IMR-90 (cell line): ENCODE measurements around the gene UBA52. TPM values are rescaled to one million over a fixed set of nuclear protein-coding genes. Genes with fewer than 3 reads are reported as not detected.

Experiments
- ATAC-seq: fragments of 200-7000 bp; cut with Tn5 transposase; 2 replicates; pipeline ENCODE4 v1.9.1; 2020; ENCODE audit warnings: low read depth, mild to moderate bottlenecking, moderate library complexity
- BruUV-seq: library from RNA; stranded (reverse); fragments of 400-500 nt; replicated peaks from 2 replicates; lab custom pipeline; 2021; lab: Mats Ljungman, UMichigan
- CTCF ChIA-PET: fragments of 300-600 bp; formaldehyde crosslinking; extraction: SDS; loops from one replicate; lab custom pipeline; 2021; ENCODE audit warnings: antibody characterized with exemption; lab: Yijun Ruan, JAX
- POLR2A ChIA-PET: fragments of 300-600 bp; sonication (Branson Sonifier 250); formaldehyde crosslinking; loops from one replicate; lab custom pipeline; 2022; ENCODE audit warnings: antibody characterized with exemption; ENCODE audit not compliant: unreplicated experiment; lab: Charles Lee
- DNase-seq: peaks from one replicate; pipeline ENCODE4 v3.0.0; 2013
- H2AFZ ChIP-seq: replicated peaks from 2 replicates; pipeline ENCODE3; 2013; ENCODE audit warnings: low read length, mild to moderate bottlenecking; ENCODE audit not compliant: poor library complexity
- H2AK5ac ChIP-seq: 2 replicates; pipeline ENCODE4 v1.6.1; 2013; ENCODE audit warnings: low read depth, low read length, inconsistent platforms
- H2AK9ac ChIP-seq: replicated peaks from 2 replicates; pipeline ENCODE3; 2013; ENCODE audit warnings: mild to moderate bottlenecking, low read depth, low read length, moderate library complexity; ENCODE audit not compliant: poor library complexity
- H2BK120ac ChIP-seq: 2 replicates; pipeline ENCODE4 v1.6.1; 2013; ENCODE audit warnings: low read depth, low read length, inconsistent platforms
- H2BK15ac ChIP-seq: 3 replicates; pipeline ENCODE4 v1.6.1; 2013; ENCODE audit warnings: low read depth, low read length, inconsistent platforms
- H2BK20ac ChIP-seq: 2 replicates; pipeline ENCODE4 v1.6.1; 2013; ENCODE audit warnings: low read depth, mild to moderate bottlenecking, inconsistent platforms, low read length, moderate library complexity
- H2BK5ac ChIP-seq: 2 replicates; pipeline ENCODE4 v1.6.1; 2013; ENCODE audit warnings: mild to moderate bottlenecking, low read depth, low read length, inconsistent platforms; ENCODE audit not compliant: poor library complexity, severe bottlenecking
- H3K14ac ChIP-seq: replicated peaks from 2 replicates; pipeline ENCODE4 v1.6.1; 2013; ENCODE audit warnings: low read depth, low read length, inconsistent platforms
- H3K18ac ChIP-seq: 2 replicates; pipeline ENCODE4 v1.6.1; 2013; ENCODE audit warnings: low read depth, low read length, control low read depth
- H3K23ac ChIP-seq: 2 replicates; pipeline ENCODE4 v1.6.1; 2013; ENCODE audit warnings: low read depth, low read length, inconsistent platforms
- H3K27ac ChIP-seq: 2 replicates; pipeline ENCODE4 v1.5.1; 2013; ENCODE audit warnings: mild to moderate bottlenecking, control low read depth, low read length; ENCODE audit not compliant: insufficient read depth
- H3K27me3 ChIP-seq: 2 replicates; pipeline ENCODE4 v1.6.1; 2013; ENCODE audit warnings: low read length; ENCODE audit not compliant: control insufficient read depth, insufficient read depth
- H3K36me3 ChIP-seq: 2 replicates; pipeline ENCODE4 v1.6.1; 2013; ENCODE audit warnings: low read length, mixed read lengths; ENCODE audit not compliant: control insufficient read depth, insufficient read depth
- H3K4ac ChIP-seq: 2 replicates; pipeline ENCODE4 v1.6.1; 2013; ENCODE audit warnings: low read depth, low read length, inconsistent platforms
- H3K4me1 ChIP-seq: 2 replicates; pipeline ENCODE4 v1.6.1; 2013; ENCODE audit warnings: low read length, mixed read lengths; ENCODE audit not compliant: control insufficient read depth, insufficient read depth
- H3K4me2 ChIP-seq: 2 replicates; pipeline ENCODE4 v1.6.1; 2013; ENCODE audit warnings: low read depth, mild to moderate bottlenecking, control low read depth, low read length, moderate library complexity
- H3K4me3 ChIP-seq: 2 replicates; pipeline ENCODE4 v1.5.1; 2013; ENCODE audit warnings: low read depth, mild to moderate bottlenecking, control low read depth, low read length, moderate library complexity; ENCODE audit not compliant: insufficient read depth
- H3K56ac ChIP-seq: 2 replicates; pipeline ENCODE4 v1.6.1; 2013; ENCODE audit warnings: low read length, inconsistent platforms; ENCODE audit not compliant: insufficient read depth; ENCODE audit errors: extremely low read depth
- H3K79me1 ChIP-seq, 2 experiments: 2 replicates each; pipeline ENCODE4 v1.6.1; 2013; ENCODE audit warnings: low read length in 2 of 2, inconsistent platforms in 1 of 2, low read depth in 1 of 2
- H3K9ac ChIP-seq: 2 replicates; pipeline ENCODE4 v1.6.1; 2013; ENCODE audit warnings: low read depth, low read length, control low read depth
- H3K9me1 ChIP-seq: 2 replicates; pipeline ENCODE4 v1.6.1; 2013; ENCODE audit warnings: low read length, inconsistent platforms; ENCODE audit not compliant: insufficient read depth
- H3K9me3 ChIP-seq: 2 replicates; pipeline ENCODE4 v1.6.1; 2013; ENCODE audit warnings: low read length; ENCODE audit not compliant: control insufficient read depth, insufficient read depth
- H4K20me1 ChIP-seq: 2 replicates; pipeline ENCODE4 v1.6.1; 2013; ENCODE audit warnings: low read length, inconsistent platforms; ENCODE audit not compliant: insufficient read depth
- H4K5ac ChIP-seq: 2 replicates; pipeline ENCODE4 v1.6.1; 2013; ENCODE audit warnings: mild to moderate bottlenecking, low read depth, low read length, control low read depth
- H4K8ac ChIP-seq, 2 experiments: 2 replicates each; pipeline ENCODE4 v1.6.1; 2013; ENCODE audit warnings: low read depth in 2 of 2, low read length in 2 of 2, control low read depth in 1 of 2, inconsistent platforms in 1 of 2
- H4K91ac ChIP-seq: 2 replicates; pipeline ENCODE4 v1.6.1; 2013; ENCODE audit warnings: low read depth, low read length, inconsistent platforms; ENCODE audit not compliant: insufficient read depth
- BHLHE40 ChIP-seq: fragments of 150-350 bp; IDR thresholded peaks from 2 replicates; pipeline ENCODE4 v1.6.1; 2016; ENCODE audit warnings: mild to moderate bottlenecking, low read depth, low read length
- CEBPB ChIP-seq: IDR thresholded peaks from 2 replicates; pipeline ENCODE4 v1.6.1; 2012; ENCODE audit warnings: low read depth, low read length, improper control_type of control experiment
- CTCF ChIP-seq: conservative IDR thresholded peaks from 2 replicates; pipeline ENCODE4 v1.5.1; 2012; ENCODE audit warnings: mild to moderate bottlenecking, low read depth, low read length, improper control_type of control experiment
- ELK1 ChIP-seq: fragments of 150-350 bp; IDR thresholded peaks from 2 replicates; pipeline ENCODE4 v1.6.1; 2016; ENCODE audit warnings: low read depth, mild to moderate bottlenecking, low read length, moderate library complexity, borderline replicate concordance
- FOS ChIP-seq: fragments of 150-350 bp; IDR thresholded peaks from 2 replicates; pipeline ENCODE4 v1.6.1; 2016; ENCODE audit warnings: low read depth, low read length
- MAFK ChIP-seq: IDR thresholded peaks from 2 replicates; pipeline ENCODE4 v1.6.1; 2012; ENCODE audit warnings: low read depth, low read length, improper control_type of control experiment
- MAZ ChIP-seq: IDR thresholded peaks from 2 replicates; pipeline ENCODE4 v1.6.1; 2012; ENCODE audit warnings: low read depth, mild to moderate bottlenecking, low read length, improper control_type of control experiment, moderate library complexity, borderline replicate concordance
- MXI1 ChIP-seq: IDR thresholded peaks from 2 replicates; pipeline ENCODE4 v1.6.1; 2012; ENCODE audit warnings: low read depth, mild to moderate bottlenecking, low read length, moderate library complexity, borderline replicate concordance
- POLR2A ChIP-seq: IDR thresholded peaks from 2 replicates; pipeline ENCODE4 v1.6.1; 2012; ENCODE audit warnings: mild to moderate bottlenecking, low read depth, low read length
- RAD21 ChIP-seq: IDR thresholded peaks from 2 replicates; pipeline ENCODE4 v1.6.1; 2012; ENCODE audit warnings: low read length, improper control_type of control experiment
- RCOR1 ChIP-seq: IDR thresholded peaks from 2 replicates; pipeline ENCODE4 v1.6.1; 2012; ENCODE audit warnings: mild to moderate bottlenecking, low read length, improper control_type of control experiment; ENCODE audit not compliant: insufficient replicate concordance
- SMC3 ChIP-seq: fragments of 150-350 bp; IDR thresholded peaks from 2 replicates; pipeline ENCODE4 v1.6.1; 2016; ENCODE audit warnings: low read depth, mild to moderate bottlenecking, antibody characterized with exemption, low read length, moderate library complexity
- USF2 ChIP-seq: fragments of 150-350 bp; IDR thresholded peaks from 2 replicates; pipeline ENCODE4 v1.6.1; 2017; ENCODE audit warnings: mild to moderate bottlenecking, antibody characterized with exemption, low read length, low read depth
- WGBS, 2 experiments: methylation state at CpG; one replicate each; pipeline versions ENCODE4 v1.1.5 to v1.1.7; 2013; ENCODE audit warnings: missing lambda C conversion rate in 2 of 2; ENCODE audit not compliant: insufficient read length in 1 of 2; ENCODE audit errors: extremely low coverage in 2 of 2; 5-methylcytosine and 5-hydroxymethylcytosine counted together
- dilution Hi-C: fragments of 300-500 bp; cut with HindIII; formaldehyde crosslinking; loops from one replicate; pipeline ENCODE4 v1.14.3; 2018; ENCODE audit warnings: low sequenced_read_pairs; ENCODE audit not compliant: unreplicated experiment
- in situ Hi-C: fragments of 300-500 bp; cut with MboI; formaldehyde crosslinking; loops from 3 replicates; pipeline ENCODE4 v1.14.3; 2019; ENCODE audit warnings: low sequenced_read_pairs, inconsistent platforms, mixed read lengths
- intact Hi-C: fragments of 100-400 bp; cut with micrococcal nuclease; formaldehyde crosslinking; loops from 2 replicates; pipeline ENCODE4 v1.10.0; 2022
- polyA plus RNA-seq, 3 experiments: library from polyadenylated mRNA; depleted of rRNA; stranded (reverse); fragments of >200 nt; gene quantifications; 2 replicates each; pipeline ENCODE4 v1.2.3, GENCODE V29; 2012; ENCODE audit warnings: low replicate concordance in 1 of 3
- total RNA-seq: library from RNA; depleted of rRNA; stranded (reverse); fragments of >200 nt; gene quantifications from 2 replicates; pipeline ENCODE4 v1.2.3, GENCODE V29; 2012

Gene UBA52
- total and polyA plus RNA-seq, 2 of the 4 experiments (the other 2 are of a cell fraction) = 1,030 to 3,008 TPM

DNA sequence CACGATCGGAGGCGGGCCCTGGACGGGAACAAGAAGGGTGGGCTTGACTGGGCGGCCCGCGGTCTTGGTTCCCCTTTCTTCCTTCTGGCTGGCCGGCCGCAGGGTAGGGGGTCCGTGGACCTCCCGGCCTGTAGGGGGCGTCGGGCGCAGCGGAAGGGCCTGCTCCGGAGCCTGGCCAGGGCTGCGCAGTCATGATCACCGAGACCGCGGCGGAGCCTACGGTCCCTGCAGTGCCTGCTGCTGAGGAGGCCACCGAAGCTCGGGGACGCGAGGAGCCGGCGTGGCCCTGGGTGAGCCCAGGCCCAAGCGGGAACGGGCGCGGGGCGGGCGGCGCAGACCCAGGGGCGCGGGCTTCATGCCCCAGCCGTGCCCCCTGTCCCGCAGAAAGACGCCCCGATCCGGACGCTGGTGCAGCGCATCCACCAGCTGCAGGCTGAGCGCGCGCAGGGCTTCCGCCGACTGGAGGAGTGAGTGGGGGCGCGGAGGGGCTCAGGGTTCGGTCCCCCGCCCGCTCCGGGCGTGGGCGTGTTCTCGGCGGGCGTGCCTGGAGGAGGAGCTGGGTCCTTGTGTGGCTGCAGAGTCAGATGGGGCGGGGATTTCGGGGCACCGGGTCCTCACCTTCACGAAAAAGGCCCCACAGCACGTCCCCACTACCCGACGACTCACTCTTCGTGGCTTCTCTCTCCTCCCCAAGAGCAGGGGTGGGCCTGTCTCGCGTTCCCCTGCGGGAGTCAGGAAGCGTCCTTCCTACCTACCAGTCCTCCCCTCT is 17.1 kb downstream of the UBA52 start, which contains the start of gene REX1BD:
TSS of gene REX1BD (plus strand) at position 188 of the 769 bp plus-strand sequence. CDS start at position 192, 4 bp downstream.
- dilution Hi-C loops = no loop called here
- 0% methylated on average over 28 of the region's 72 CpGs; no CpG with 5 or more reads in 1 of the 2 experiments for WGBS, 2 experiments
- TF ChIP-seq MAFK (no peak), MAZ (peak; percentile 63; the same call in 1 of the 2 replicates), FOS (no peak), BHLHE40 (no peak), RAD21 (peak; percentile 45), RCOR1 (no peak), SMC3 (peak; percentile 33), USF2 (no peak), CTCF (peak; percentile 75), POLR2A (peak; percentile 12; the same call in 1 of the 2 replicates), ELK1 (no peak), CEBPB (no peak), MXI1 (0 out of 2 replicates have a peak, but pooled peaks have one; percentile 37)

More for the DNA sequence above, 17.1 kb downstream of the UBA52 start, which contains the start of gene REX1BD:
- H3K9me3 ChIP-seq = no peaks in the 10 kb centered on the region
- H4K8ac ChIP-seq = peak within 1 kb of the TSS; percentile 46 to 92
- peak; percentile 92 for ATAC-seq
- peaks cover 4% of the 10 kb centered on the region; the same call in 1 of the 2 replicates for H3K9me1 ChIP-seq
- no TSS peak for BruUV-seq
- peaks cover 5% of the 10 kb centered on the region for H3K4me1 ChIP-seq
- peak within 1 kb of the TSS; percentile 77 for H4K5ac ChIP-seq
- H3K18ac ChIP-seq = peak within 1 kb of the TSS; percentile 26
- in situ Hi-C loops (no loop called here), intact Hi-C loops (loop anchor here (1.0 to 5.0 kb wide), 4 partner anchors 137 to 329 kb away; partner anchors contain the start of genes COPE, DDX49 and UPF1)
- H2BK20ac ChIP-seq = no peak within 1 kb of the TSS
- peak within 1 kb of the TSS; percentile 85 for H4K91ac ChIP-seq
- peaks cover 2% of the 10 kb centered on the region; the same call in 1 of the 2 replicates for H3K27me3 ChIP-seq
- peak within 1 kb of the TSS; percentile 8 for H2BK120ac ChIP-seq
- peak within 1 kb of the TSS; percentile 62 for H3K14ac ChIP-seq
- peak within 1 kb of the TSS; percentile 77 for H3K4ac ChIP-seq
- peaks cover 4% of the 10 kb centered on the region for H3K36me3 ChIP-seq
- H3K9ac ChIP-seq = peak within 1 kb of the TSS; percentile 48
- H3K4me3 ChIP-seq = peak within 1 kb of the TSS; percentile 56
- peaks cover 6% of the 10 kb centered on the region for H4K20me1 ChIP-seq
- peaks cover 6 to 20% of the 10 kb centered on the region in 2 experiments; a peak in 3 of 4 replicates for H3K79me1 ChIP-seq
- peak within 1 kb of the TSS; percentile 98 for H2AK9ac ChIP-seq
- H3K4me2 ChIP-seq = peak within 1 kb of the TSS; percentile 93
- H2BK5ac ChIP-seq = peak within 1 kb of the TSS; percentile 66
- H3K27ac ChIP-seq = peak within 1 kb of the TSS; percentile 52
- H2AK5ac ChIP-seq = peak within 1 kb of the TSS; percentile 64
- H3K23ac ChIP-seq = peak within 1 kb of the TSS; percentile 74; the same call in 1 of the 2 replicates
- peak within 1 kb of the TSS; percentile 57; the same call in 1 of the 2 replicates for H3K56ac ChIP-seq
- ChIA-PET CTCF (interaction anchor here (0.6 to 1.3 kb wide), 5 partner anchors 13 to 188 kb away, joined by 3 to 4 read pairs (median 3); partner anchors contain the start of gene KXD1), POLR2A (no interaction called here)
- peak within 1 kb of the TSS; percentile 100 for H2AFZ ChIP-seq
- peak; percentile 68 for DNase-seq
- no peak within 1 kb of the TSS for H2BK15ac ChIP-seq
